Upper lobe of left lung (tissue), 4 donors: ENCODE data around the gene TENT5C.

ENCODE experiments used
- CTCF ChIP-seq, 6 experiments: fragments of 450-650 bp in 4 of 6; fragments of 200-600 bp in 2 of 6; sonication (generic) in 2 of 6; IDR thresholded peaks; one replicate each; pipeline ENCODE4 v1.5.1; 2016 to 2019; ENCODE audit warnings: antibody characterized with exemption in 6 of 6
- POLR2AphosphoS5 ChIP-seq, 2 donors: sonication (generic); formaldehyde crosslinking; IDR thresholded peaks; one replicate each; pipeline ENCODE4 v1.5.1; 2017; ENCODE audit warnings: antibody characterized with exemption in 2 of 2

GRCh38 chr1:117623698-117624097, 17.9 kb downstream of the TENT5C start:
- TF ChIP-seq POLR2AphosphoS5 (IDR thresholded peaks at IDR 0.05) (no peak), CTCF (IDR thresholded peaks at IDR 0.05) (no peak)
